ENCODE results near the gene KCNK7.

Gene KCNK7

GRCh38 chr11:65615229-65615949, 19.8 kb upstream of the KCNK7 start, which contains the start of gene PCNX3:
PCNX3 (plus strand) TSS chr11:65615776; CDS start chr11:65616312, 536 bp downstream.
- TF ChIP-seq, protein P1, sequence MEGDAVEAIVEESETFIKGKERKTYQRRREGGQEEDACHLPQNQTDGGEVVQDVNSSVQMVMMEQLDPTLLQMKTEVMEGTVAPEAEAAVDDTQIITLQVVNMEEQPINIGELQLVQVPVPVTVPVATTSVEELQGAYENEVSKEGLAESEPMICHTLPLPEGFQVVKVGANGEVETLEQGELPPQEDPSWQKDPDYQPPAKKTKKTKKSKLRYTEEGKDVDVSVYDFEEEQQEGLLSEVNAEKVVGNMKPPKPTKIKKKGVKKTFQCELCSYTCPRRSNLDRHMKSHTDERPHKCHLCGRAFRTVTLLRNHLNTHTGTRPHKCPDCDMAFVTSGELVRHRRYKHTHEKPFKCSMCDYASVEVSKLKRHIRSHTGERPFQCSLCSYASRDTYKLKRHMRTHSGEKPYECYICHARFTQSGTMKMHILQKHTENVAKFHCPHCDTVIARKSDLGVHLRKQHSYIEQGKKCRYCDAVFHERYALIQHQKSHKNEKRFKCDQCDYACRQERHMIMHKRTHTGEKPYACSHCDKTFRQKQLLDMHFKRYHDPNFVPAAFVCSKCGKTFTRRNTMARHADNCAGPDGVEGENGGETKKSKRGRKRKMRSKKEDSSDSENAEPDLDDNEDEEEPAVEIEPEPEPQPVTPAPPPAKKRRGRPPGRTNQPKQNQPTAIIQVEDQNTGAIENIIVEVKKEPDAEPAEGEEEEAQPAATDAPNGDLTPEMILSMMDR (IDR thresholded peaks at IDR 0.05; ENCODE audit: insufficient read depth, low read length, missing control alignments), result no peak
- POLR2A ChIA-PET, result interaction anchor here (0.6 to 1.5 kb wide), 18 partner anchors 8 to 243 kb away, joined by 3 to 9 read pairs (median 4); partner anchors contain the start of genes NEAT1, RELA, SIPA1 and ZNRD2

GRCh38 chr11:65613091-65613928, 17.7 kb upstream of the KCNK7 start:
- H3K4me3 ChIP-seq (ENCODE audit: low read depth, low read length), result peak overlapping the region; percentile 93
- TF ChIP-seq, protein P1 (IDR thresholded peaks at IDR 0.05; ENCODE audit: insufficient read depth, low read length, missing control alignments), result no peak
- CTCF ChIA-PET, result interaction anchor here (0.8 to 14.3 kb wide), 8 partner anchors 9 to 73 kb away, joined by 3 to 134 read pairs (median 4); partner anchors contain the start of genes FAM89B and KCNK7
- no peak for DNase-seq (ENCODE audit: low read depth, low spot score)
- POLR2A ChIA-PET, result interaction anchor here (0.7 to 1.3 kb wide), 2 partner anchors 13 kb away, joined by 3 to 5 read pairs; no protein-coding TSS in a partner anchor

More at GRCh38 chr11:65615229-65615949, 19.8 kb upstream of the KCNK7 start, which contains the start of gene PCNX3:
- peak; percentile 99 for DNase-seq (ENCODE audit: low read depth, low spot score)
- CTCF ChIA-PET, result interaction anchor here (0.9 to 14.3 kb wide), 10 partner anchors 11 to 375 kb away, joined by 3 to 134 read pairs (median 4); partner anchors contain the start of genes KCNK7 and SIPA1
- H3K4me3 ChIP-seq (ENCODE audit: low read depth, low read length), result peak within 1 kb of the TSS; percentile 93

- TF ChIP-seq, protein P1 (IDR thresholded peaks at IDR 0.05; ENCODE audit: insufficient read depth, low read length, missing control alignments), result no peak
- ChIA-PET POLR2A (interaction anchor here (1.3 kb wide), 1 partner anchor 12 kb away, joined by 5 read pairs; no protein-coding TSS in a partner anchor), CTCF (interaction anchor here (0.8 to 14.3 kb wide), 7 partner anchors 8 to 72 kb away, joined by 3 to 134 read pairs (median 3); partner anchors contain the start of genes FAM89B and KCNK7)
- no peak for DNase-seq (ENCODE audit: low read depth, low spot score)
- H3K4me3 ChIP-seq (ENCODE audit: low read depth, low read length), result peak overlapping the region; percentile 93
These were observed 17.1 kb upstream of the KCNK7 start for GRCh38 chr11:65612691-65613090.

GRCh38 chr11:65611758-65612603, 16.4 kb upstream of the KCNK7 start:
- POLR2A ChIA-PET, result interaction anchor here (1.3 kb wide), 1 partner anchor 12 kb away, joined by 5 read pairs; no protein-coding TSS in a partner anchor
- TF ChIP-seq, protein P1 (IDR thresholded peaks at IDR 0.05; ENCODE audit: insufficient read depth, low read length, missing control alignments), result no peak
- CTCF ChIA-PET, result interaction anchor here (0.9 to 14.3 kb wide), 5 partner anchors 7 to 71 kb away, joined by 3 to 134 read pairs (median 5); partner anchors contain the start of gene KCNK7
- no peak for DNase-seq (ENCODE audit: low read depth, low spot score)
- peak overlapping the region; percentile 93 for H3K4me3 ChIP-seq (ENCODE audit: low read depth, low read length)

GRCh38 chr11:65611028-65611757, 15.6 kb upstream of the KCNK7 start:
- DNase-seq (ENCODE audit: low read depth, low spot score), result no peak
- POLR2A ChIA-PET, result no interaction called here
- peak overlapping the region; percentile 93 for H3K4me3 ChIP-seq (ENCODE audit: low read depth, low read length)
- CTCF ChIA-PET, result interaction anchor here (1.1 to 14.3 kb wide), 2 partner anchors 10 to 17 kb away, joined by 3 to 134 read pairs; partner anchors contain the start of gene KCNK7
- TF ChIP-seq, protein P1 (IDR thresholded peaks at IDR 0.05; ENCODE audit: insufficient read depth, low read length, missing control alignments), result no peak
